HG03103 (cell line): ENCODE results near the gene PITPNC1.
"Not testable (repeated sequence)": the region's sequence is repeated elsewhere in the genome, so short reads cannot be mapped to it uniquely, and the experiment has no call there.

Experiments used
- ATAC-seq: cut with Tn5 transposase; IDR thresholded peaks from one replicate; pipeline ENCODE4 v1.9.1; 2021; ENCODE audit warnings: low read depth; ENCODE audit not compliant: unreplicated experiment

PITPNC1 gene

GRCh38 chr17:67566656-67567055 is 189.6 kb downstream of the PITPNC1 start:
- ATAC-seq, result no peak

GRCh38 chr17:67569015-67569451 is 192.0 kb downstream of the PITPNC1 start:
- ATAC-seq, result no peak

- peak; percentile 39 for ATAC-seq
These were observed 192.8 kb downstream of the PITPNC1 start for GRCh38 chr17:67569873-67570272.

- no peak for ATAC-seq
These were observed 193.7 kb downstream of the PITPNC1 start for GRCh38 chr17:67570797-67571196.

GRCh38 chr17:67571478-67571877 is 194.4 kb downstream of the PITPNC1 start:
- ATAC-seq, result no peak

- ATAC-seq, result no peak
These were observed 197.0 kb downstream of the PITPNC1 start for GRCh38 chr17:67573987-67574657.

GRCh38 chr17:67574658-67575293 is 197.7 kb downstream of the PITPNC1 start:
- peak; percentile 7 for ATAC-seq

- peak; percentile 35 for ATAC-seq
These were observed 198.2 kb downstream of the PITPNC1 start for GRCh38 chr17:67575325-67575724.

GRCh38 chr17:67576471-67577115 is 199.5 kb downstream of the PITPNC1 start:
- ATAC-seq, result no peak

GRCh38 chr17:67577429-67578141 is 200.5 kb downstream of the PITPNC1 start:
- ATAC-seq, result peak; percentile 2

- peak; percentile 46 for ATAC-seq
These were observed 201.0 kb downstream of the PITPNC1 start for GRCh38 chr17:67578142-67578457.

- not testable (repeated sequence) for ATAC-seq
These were observed 201.8 kb downstream of the PITPNC1 start for GRCh38 chr17:67578679-67579405.

GRCh38 chr17:67582673-67583081 is 205.6 kb downstream of the PITPNC1 start:
- no peak for ATAC-seq

GRCh38 chr17:67585077-67585602 is 208.1 kb downstream of the PITPNC1 start:
- ATAC-seq, result no peak

GRCh38 chr17:67588326-67588725 is 211.2 kb downstream of the PITPNC1 start:
- ATAC-seq, result no peak

- ATAC-seq, result no peak
These were observed 217.2 kb downstream of the PITPNC1 start for GRCh38 chr17:67594115-67594880.

GRCh38 chr17:67600408-67600807 is 223.3 kb downstream of the PITPNC1 start:
- ATAC-seq, result no peak

GRCh38 chr17:67601897-67602296 is 224.8 kb downstream of the PITPNC1 start:
- ATAC-seq, result no peak

GRCh38 chr17:67602444-67602843 is 225.4 kb downstream of the PITPNC1 start:
- no peak for ATAC-seq

- no peak for ATAC-seq
These were observed 225.9 kb downstream of the PITPNC1 start for GRCh38 chr17:67602974-67603373.
